Panc1 (cell line): ENCODE data around the gene ZNF665.

Experiments
- POLR2AphosphoS5 ChIP-seq: IDR thresholded peaks from 2 replicates; pipeline ENCODE4 v1.6.1; 2012; ENCODE audit warnings: mild to moderate bottlenecking, low read depth, low read length, moderate library complexity
- SIN3A ChIP-seq: IDR thresholded peaks from 2 replicates; pipeline ENCODE4 v1.6.1; 2012; ENCODE audit warnings: low read depth, mild to moderate bottlenecking, low read length, moderate library complexity, borderline replicate concordance; ENCODE audit not compliant: insufficient read depth
- TCF7L2 ChIP-seq: IDR thresholded peaks from 2 replicates; pipeline ENCODE4 v1.6.1; 2011; ENCODE audit warnings: mild to moderate bottlenecking, low read depth, low read length, inconsistent platforms
- TF ChIP-seq, protein P1 (sequence below): fragments of 450-650 bp; IDR thresholded peaks from 2 replicates; pipeline ENCODE4 v1.5.1; 2017; ENCODE audit warnings: mild to moderate bottlenecking
- TF ChIP-seq, protein P2 (sequence below), 2 experiments: IDR thresholded peaks; 2 replicates each; pipeline ENCODE4 v1.6.1; 2011 to 2012; ENCODE audit warnings: low read depth in 2 of 2, control low read depth in 1 of 2, low read length in 1 of 2, mild to moderate bottlenecking in 1 of 2, moderate library complexity in 1 of 2; ENCODE audit not compliant: insufficient read depth in 1 of 2

DNA sequence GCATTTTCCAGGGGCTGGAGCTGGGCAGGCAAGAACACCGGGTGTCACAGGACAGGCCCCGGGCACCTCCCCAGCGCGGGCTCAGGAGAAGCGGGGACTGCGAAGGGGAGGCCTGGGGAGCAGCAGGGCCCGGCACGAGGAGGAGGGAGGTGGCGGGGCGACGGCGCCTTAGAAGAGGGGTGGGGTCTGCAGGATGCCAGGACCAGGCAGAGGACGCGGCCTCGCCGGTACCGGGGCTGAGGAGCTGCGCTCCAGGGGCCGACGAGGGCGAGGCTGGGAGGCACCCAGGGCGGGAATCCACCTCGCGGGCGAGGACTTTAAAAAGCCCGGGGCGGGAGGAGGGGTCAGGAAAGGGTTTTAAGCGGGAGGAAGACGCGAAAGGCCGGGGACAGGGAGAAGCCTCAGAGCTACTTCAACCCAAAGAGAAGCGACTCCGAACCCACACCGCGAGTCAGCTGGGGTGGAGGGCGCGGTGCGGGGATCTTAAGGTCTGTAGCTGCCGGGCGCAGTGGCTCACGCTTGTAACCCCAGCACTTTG, 35.0 kb downstream of the ZNF665 start:
- TF ChIP-seq, protein P1, sequence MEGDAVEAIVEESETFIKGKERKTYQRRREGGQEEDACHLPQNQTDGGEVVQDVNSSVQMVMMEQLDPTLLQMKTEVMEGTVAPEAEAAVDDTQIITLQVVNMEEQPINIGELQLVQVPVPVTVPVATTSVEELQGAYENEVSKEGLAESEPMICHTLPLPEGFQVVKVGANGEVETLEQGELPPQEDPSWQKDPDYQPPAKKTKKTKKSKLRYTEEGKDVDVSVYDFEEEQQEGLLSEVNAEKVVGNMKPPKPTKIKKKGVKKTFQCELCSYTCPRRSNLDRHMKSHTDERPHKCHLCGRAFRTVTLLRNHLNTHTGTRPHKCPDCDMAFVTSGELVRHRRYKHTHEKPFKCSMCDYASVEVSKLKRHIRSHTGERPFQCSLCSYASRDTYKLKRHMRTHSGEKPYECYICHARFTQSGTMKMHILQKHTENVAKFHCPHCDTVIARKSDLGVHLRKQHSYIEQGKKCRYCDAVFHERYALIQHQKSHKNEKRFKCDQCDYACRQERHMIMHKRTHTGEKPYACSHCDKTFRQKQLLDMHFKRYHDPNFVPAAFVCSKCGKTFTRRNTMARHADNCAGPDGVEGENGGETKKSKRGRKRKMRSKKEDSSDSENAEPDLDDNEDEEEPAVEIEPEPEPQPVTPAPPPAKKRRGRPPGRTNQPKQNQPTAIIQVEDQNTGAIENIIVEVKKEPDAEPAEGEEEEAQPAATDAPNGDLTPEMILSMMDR: no peak
- TF ChIP-seq POLR2AphosphoS5 (no peak), SIN3A (no peak; the same call in 1 of the 2 replicates), TCF7L2 (no peak)
- TF ChIP-seq, protein P2, sequence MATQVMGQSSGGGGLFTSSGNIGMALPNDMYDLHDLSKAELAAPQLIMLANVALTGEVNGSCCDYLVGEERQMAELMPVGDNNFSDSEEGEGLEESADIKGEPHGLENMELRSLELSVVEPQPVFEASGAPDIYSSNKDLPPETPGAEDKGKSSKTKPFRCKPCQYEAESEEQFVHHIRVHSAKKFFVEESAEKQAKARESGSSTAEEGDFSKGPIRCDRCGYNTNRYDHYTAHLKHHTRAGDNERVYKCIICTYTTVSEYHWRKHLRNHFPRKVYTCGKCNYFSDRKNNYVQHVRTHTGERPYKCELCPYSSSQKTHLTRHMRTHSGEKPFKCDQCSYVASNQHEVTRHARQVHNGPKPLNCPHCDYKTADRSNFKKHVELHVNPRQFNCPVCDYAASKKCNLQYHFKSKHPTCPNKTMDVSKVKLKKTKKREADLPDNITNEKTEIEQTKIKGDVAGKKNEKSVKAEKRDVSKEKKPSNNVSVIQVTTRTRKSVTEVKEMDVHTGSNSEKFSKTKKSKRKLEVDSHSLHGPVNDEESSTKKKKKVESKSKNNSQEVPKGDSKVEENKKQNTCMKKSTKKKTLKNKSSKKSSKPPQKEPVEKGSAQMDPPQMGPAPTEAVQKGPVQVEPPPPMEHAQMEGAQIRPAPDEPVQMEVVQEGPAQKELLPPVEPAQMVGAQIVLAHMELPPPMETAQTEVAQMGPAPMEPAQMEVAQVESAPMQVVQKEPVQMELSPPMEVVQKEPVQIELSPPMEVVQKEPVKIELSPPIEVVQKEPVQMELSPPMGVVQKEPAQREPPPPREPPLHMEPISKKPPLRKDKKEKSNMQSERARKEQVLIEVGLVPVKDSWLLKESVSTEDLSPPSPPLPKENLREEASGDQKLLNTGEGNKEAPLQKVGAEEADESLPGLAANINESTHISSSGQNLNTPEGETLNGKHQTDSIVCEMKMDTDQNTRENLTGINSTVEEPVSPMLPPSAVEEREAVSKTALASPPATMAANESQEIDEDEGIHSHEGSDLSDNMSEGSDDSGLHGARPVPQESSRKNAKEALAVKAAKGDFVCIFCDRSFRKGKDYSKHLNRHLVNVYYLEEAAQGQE (IDR thresholded peaks at IDR 0.05; ENCODE audit: insufficient read depth in 1 of 2, low read depth in 2 of 2, low read length in 1 of 2): no peak
